HG03159 (cell line): ENCODE measurements around the gene LRP5.

Experiments used
- ATAC-seq: cut with Tn5 transposase; IDR thresholded peaks from one replicate; pipeline ENCODE4 v1.9.1; 2021; ENCODE audit warnings: mild to moderate bottlenecking, moderate library complexity; ENCODE audit not compliant: unreplicated experiment

The LRP5 gene

GRCh38 chr11:68308068-68308467, 4.3 kb upstream of the LRP5 start:
- no peak for ATAC-seq

DNA sequence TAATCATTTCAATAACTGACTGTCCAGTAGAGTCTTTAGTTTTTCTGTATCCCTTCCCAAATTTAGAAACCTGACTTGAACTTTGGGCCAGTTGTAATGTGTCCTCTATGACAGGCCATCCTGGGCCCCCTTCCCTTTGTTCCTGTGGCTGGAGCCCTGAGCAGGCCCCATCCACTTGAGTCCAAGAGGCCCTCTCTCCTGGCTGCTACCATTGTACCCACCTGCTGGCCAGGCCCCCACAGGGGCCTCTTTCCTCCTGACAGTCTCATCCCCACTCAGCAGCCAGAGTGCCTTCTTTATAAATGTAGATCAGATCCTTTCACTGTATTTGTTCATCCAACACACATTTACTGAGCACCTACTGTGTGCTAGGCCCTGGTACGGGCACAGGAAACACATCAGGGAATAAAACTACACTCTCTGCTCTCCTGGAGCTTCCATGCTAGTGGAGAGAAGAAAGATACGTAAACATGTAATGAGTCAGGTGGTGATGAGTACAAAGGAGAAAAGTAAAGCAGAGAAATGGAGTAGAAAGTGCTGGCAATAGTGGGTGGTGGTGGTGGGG, 2.7 kb upstream of the LRP5 start:
- ATAC-seq, result no peak

DNA sequence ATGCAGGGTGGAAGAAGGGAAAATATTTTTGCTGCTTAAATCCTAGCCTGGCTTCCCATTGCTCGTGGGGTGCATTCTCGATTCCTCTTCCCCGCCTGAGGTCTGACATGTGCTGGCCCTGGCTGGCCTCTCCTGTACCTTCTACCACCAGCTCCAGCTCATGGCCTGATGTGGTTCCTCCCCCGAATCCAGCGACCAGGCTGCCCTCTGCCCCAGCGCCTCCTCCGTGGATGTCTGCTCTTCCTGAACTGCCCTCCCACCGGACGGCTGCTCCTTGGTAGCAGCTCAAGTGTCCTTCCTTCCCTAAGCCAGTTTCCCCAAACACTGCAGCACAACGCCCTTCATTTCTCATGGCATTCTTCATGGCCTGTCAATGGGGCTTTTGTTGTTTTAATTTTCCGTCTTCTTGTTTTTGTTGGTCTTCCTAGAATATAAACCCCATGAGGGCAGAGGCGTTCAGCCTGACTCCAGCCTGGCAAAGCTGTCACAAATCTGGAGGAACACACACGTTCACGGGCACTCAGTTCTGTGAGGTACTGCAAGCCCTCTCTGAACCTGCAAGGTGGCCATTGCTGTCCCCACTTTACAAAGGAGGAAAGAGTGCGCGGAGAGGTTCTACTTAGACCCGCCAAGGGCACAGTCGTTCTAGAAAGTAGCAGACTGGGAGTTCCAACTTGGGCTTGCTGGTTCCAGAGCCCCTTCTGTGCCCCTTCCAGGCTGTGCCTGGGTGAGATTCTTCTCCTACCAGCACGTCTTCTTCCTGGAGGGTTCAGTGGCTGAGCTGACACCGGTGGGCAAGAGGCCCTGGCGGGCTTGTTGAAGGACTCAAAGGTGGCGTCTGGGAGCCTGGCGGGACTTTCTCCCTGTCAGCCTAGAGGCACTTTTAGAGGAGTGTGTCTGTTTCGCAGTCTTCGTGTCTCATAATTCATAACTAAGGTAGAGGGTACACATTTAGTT, 953 bp upstream of the LRP5 start:
- no peak for ATAC-seq

GRCh38 chr11:68312780-68313573, 586 bp downstream of the LRP5 start:
- ATAC-seq, result no peak

DNA sequence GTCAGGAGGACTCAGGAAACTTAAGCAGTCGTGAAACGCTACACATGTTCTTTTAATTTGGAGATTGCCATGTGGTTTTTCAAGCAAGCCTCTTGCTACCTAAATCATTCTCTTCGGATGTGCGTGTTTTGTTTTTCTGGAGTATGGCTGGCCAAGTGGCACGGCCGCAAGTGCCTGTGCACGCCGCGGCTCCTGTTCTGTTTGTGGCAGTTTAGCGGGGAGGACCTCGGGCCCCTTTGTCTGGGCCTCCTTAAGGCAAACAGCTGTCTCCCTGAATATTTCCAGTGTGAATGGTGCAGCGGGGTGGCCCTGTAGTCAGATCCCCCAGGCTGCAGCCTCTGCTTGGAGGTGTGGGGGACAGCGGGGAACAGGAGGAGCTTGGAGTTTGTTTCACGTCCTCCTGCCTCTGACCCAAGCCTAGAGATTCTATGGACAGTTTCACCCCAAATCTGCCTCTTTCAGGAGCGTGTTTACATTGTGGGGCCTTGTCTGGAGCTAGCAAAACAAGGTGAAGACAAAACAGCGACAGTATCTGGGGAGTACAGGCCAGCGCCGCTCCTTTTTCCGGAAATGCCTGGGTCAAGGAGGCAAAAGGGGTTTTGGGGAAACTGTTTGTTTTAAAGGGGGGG, 1.3 kb downstream of the LRP5 start:
- no peak for ATAC-seq

DNA sequence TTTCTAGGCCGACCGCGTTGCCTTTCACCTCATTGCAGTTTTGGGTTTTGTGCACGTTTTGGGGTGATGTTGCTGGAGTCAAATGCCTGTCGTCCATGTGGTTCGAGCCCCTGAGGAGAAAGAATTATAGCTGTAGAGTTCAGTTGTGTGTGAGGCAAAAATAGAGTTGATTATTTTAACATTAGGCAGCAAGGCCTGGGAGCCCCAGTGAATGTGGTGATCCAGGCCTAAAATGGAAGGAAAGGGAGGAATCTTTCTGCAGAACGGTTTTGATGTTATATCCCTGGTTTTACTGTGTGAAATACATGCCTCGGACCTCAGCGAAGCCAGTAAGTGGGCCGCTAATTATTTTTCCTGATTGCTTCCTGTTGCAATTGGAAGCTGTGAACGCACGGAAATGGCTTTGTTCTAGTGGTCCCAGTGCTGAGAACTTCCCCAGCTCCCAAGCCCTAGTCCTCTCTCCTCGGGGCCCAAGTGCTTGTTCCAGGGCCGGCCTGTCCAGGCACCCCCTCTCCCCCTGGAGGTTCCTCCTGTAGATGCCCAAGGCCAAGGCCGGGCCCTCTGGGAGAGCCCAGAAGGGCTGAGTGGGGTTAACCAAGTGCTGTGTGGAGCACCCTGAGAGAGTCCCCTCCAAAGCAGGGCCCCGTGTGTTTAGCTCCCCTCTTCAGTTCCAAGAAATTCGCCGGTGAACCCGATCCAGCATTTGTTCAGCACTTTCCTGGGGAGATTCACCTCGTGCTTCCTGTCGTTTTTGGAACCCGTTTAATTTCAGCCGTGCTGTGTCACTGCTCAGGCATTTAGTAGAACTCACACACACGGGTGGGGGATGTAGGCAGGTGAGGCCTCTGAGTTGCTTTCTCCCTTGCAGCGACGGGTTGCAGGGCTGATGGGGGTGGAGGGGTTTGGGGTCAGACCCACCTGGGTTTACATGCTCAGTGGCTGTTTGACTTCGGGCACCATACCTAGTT, 2.1 kb downstream of the LRP5 start:
- ATAC-seq, result no peak

DNA sequence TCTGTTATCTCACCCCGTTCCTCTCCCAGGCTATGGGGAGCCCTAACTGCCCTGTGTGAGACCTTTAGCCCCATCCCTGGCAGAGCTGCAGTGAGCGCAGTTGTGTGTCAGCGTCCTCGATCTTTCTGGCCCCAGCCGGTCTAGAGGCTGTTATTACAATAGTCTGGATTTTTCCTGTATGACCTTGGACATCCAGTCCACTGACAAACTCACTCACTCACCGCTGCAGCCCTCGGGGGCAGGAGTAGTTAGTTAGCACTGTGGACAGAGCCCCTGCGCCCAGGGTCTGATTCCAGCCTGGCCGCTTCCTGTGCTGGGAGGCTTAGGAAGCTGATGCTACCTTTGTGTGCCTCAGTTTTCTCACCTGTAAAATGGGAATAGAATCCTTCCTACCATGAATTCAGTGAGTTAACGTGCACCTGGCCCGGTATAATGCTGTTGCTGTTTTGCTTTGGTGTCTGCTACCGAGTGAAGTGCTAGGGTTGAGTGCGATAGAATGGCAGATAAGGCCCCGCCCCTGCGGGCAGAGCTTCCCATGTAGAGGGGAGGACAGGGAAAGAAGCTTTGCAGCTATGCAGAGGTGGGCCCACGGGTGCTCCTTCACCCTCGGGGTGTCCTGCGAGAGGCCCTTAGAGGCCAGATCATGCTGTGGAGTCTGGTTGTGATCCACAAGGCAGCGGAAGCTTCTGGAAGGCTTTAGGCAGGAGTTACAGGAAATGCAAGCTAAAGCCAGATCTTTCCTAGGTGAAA, 3.0 kb downstream of the LRP5 start:
- no peak for ATAC-seq

GRCh38 chr11:68317147-68317785, 4.9 kb downstream of the LRP5 start:
- ATAC-seq, result no peak

GRCh38 chr11:68321293-68322051, 9.1 kb downstream of the LRP5 start:
- ATAC-seq, result no peak

DNA sequence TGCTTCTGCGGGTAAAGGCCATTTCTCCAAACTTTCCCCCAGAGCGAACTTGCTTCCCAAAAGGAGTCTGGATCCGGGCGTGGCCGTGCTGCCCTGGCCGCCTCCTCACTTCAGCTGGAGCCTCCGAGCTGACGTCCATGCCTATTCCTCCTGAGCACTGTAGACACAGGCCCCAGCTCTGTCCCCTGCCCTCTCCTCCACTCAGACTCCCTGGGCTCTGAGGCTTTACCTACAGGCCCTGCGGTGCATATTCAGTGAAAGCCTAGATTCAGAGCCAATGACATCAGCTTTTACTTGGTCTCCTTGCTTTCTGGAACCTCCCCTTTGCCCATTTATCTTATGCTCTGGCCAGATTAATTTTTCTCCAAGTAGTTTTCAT, 9.7 kb downstream of the LRP5 start:
- no peak for ATAC-seq

DNA sequence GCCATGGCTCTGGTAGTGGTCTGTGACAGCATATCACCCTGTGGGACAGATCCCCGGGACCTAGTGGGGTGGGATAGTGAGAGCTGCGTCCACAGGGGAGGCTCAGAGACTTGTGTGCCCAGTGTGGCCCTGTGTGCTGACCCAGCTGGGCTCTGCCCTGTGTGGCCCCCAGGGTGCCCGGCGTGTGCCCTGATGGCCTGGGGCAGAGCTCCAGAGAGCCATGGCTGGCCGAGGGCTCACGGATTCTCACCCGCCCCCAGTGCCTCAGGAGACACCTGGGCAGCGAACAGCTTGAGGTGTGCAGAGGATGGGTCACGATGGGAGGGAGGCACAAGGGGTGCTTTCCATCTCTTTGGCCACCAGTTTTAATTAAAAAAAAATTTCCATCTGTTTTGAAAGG, 11.8 kb downstream of the LRP5 start:
- no peak for ATAC-seq

DNA sequence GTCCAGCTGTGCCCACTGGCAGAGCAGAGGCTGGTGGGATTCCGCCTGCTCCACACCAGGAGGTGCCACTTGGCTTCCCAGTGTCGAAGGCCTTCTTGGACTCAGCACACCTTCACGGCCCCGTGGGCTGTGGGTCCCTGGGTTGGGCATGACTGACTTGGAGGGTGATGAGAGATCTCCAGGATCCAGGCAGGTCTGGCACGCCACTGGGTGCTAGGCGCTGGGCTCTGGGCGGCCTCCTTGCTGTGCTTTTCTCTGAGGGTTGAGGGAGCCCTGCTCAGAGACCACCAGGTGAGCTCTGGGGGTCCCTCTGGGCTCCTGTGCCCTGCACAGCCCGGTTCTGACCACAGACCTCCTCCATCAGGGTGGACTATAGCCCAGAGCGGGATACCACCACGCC, 12.3 kb downstream of the LRP5 start:
- ATAC-seq, result no peak

DNA sequence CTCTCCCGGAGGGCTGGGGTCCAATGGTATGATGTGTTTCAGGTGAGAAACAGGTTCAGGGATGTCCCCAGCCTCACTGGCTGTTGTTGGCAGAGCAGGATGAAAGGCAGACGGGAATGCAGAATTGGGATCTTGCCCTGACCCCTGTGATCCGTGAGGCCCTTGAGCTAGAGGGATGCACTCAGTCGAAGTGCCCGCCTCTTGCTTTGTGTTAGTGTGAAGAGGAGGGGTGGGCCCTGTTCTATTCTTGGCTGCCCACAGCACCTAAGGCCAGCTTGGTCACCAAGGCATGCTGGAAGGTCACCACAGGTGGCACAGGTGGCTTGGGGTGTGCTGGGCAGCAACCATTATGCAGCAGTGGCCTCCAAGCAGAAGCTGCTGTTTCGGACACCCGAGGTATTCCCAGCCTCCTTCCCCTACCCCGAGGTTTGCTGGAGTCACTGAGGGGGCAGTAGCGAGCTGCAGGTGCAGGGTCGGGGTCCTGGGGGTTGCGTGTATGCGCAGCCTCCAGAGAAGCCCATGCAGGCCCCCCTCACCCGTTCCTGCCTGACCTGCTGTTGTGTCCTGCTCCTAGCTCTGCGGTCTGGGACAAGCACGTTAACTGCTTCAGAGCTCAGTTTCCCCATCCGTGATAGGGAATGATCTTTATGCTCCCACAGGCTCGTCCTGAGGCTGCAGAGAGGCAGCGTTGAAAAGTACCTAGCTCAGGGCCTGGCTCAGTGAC, 13.0 kb downstream of the LRP5 start:
- no peak for ATAC-seq

GRCh38 chr11:68325907-68326220, 13.5 kb downstream of the LRP5 start:
- no peak for ATAC-seq

- no peak for ATAC-seq
These were observed 14.2 kb downstream of the LRP5 start for GRCh38 chr11:68326334-68327215.

- no peak for ATAC-seq
These were observed 15.4 kb downstream of the LRP5 start for GRCh38 chr11:68327586-68328370.
